KG1 (cell line): ENCODE data around the gene TTBK1.

Experiments
- DNase-seq: peaks from one replicate; lab custom pipeline; 2025; lab: John Stamatoyannopoulos, UW

TTBK1 gene

GRCh38 chr6:43242908-43243663 lies at the start of gene TTBK1:
TSS of gene TTBK1 (plus strand) at chr6:43243481. CDS start at chr6:43246661, 3,180 bp downstream.
- no peak for DNase-seq

DNA sequence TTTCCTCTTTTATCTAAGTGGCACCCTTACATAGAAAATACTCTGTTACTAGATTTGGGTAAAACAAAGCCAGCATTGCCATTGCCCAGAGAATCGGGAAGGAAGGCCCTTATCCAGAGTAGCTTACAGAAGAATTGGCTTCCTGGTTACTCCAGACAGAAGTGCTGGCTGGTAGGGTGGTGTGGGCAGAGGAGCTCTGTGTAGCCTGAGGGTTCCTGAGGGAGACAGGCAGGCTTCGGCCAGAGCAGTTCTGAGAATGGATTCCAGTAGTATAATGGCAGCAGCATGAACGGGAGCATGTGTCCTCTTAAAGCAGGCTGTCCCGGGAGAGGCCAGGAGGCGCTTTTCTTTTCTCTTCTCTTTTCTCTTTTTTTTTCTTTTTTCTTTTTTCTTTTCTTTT lies 49.4 kb upstream of the TTBK1 start:
- DNase-seq, result no peak

- DNase-seq, result no peak
These were observed 46.9 kb upstream of the TTBK1 start for GRCh38 chr6:43196337-43196736.

DNA sequence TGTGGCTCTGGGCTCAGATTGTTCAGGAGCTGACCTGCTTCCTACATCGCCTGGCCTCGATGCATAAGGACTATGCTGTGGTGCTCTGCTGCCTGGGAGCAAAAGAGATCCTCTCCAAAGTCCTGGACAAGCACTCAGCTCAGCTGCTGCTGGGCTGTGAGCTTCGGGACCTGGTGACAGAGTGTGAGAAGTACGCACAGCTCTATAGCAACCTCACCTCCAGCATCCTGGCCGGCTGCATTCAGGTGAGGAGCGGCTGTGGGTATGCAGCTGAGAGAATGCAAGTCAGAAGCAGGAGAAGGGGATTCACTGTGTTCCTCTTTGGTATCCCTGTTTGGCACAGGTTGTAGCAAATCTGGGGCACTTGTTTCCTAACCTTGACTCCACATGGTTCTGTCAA lies 43.4 kb upstream of the TTBK1 start:
- no peak for DNase-seq

DNA sequence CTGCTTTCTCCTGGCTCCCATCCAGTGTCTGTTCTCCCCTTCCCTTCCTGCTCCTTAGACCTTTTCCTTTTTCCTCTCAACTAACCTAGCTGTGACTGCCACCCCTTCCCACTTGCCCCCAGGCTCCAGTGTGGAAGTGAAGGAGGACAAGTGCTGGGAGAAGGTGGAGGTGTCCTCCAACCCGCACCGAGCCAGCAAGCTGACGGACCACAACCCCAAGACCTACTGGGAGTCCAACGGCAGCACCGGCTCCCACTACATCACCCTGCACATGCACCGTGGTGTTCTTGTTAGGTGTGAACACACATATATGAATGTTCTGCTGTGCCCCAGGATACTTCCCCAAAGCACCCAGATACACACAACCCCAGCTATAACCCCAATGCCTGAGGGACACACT lies 42.7 kb upstream of the TTBK1 start:
- no peak for DNase-seq

DNA sequence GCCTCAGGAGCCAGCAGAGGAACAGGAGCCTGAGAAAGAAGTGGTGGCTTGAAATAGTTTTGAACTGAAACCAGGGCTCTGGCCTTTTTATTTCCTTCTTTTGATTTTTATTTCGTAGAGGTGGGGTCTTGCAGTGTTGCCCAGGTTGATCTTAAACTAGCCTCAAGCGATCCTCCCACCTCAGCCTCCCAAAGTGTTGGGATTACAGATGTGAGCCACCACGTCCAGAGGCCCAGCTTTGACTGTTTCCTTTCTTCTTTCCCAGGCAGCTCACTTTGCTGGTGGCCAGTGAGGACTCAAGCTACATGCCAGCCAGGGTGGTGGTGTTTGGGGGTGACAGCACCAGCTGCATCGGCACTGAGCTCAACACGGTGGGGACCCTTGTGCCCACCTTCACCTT lies 40.8 kb upstream of the TTBK1 start:
- no peak for DNase-seq

- DNase-seq, result no peak
These were observed 40.1 kb upstream of the TTBK1 start for GRCh38 chr6:43203029-43203717.

DNA sequence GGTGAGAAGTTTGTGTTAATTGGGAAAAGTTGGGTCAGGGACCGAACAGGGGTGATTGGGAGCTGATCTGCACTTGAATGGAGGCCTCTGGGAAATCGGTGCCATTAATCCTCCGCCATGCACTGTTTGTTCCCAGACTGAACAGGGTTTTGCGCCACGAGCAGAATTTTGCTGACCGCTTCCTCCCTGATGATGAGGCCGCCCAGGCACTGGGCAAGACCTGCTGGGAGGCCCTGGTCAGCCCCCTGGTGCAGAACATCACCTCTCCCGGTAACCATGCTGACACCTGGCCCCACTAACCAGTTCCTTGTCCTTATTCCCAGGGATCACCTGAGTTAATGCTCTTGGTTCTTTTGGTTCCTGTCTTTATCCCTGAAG lies 39.6 kb upstream of the TTBK1 start:
- no peak for DNase-seq

- no peak for DNase-seq
These were observed 38.8 kb upstream of the TTBK1 start for GRCh38 chr6:43204271-43205105.

DNA sequence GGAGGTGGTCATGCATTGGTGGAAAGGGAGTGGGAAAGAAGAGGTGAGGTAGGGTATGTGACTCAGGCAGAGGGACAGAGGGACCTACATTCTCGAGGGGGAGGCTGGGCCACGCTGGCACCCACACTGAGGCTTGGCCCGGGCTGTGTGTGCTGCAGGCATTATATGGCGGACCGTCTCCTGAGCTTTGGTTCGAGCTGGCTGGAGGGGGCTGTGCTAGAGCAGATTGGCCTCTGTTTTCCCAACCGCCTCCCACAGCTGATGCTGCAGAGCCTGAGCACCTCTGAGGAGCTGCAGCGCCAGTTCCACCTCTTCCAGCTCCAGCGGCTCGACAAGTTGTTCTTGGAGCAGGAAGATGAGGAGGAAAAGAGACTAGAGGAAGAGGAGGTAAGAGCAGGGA lies 37.4 kb upstream of the TTBK1 start:
- DNase-seq, result no peak

- no peak for DNase-seq
These were observed 36.0 kb upstream of the TTBK1 start for GRCh38 chr6:43207286-43207685.

DNA sequence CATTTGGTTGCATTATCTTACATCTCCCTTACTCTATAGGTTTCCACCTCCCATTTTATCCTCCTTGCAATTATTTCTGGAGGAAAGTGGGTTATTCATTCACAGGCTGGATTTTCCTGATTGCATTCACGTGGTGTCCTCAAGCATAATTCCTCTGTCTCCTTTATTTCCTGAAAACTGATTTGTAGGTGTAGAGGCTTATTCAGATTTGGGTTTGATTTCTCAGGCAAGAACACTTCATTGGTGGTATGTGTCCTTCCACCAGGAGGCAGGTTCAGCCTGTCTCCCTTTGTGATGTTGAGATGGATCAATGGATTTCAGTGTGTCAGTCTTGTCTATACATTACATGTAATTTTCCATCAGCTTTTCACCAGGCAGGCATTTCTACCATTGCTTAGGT lies 31.3 kb upstream of the TTBK1 start:
- no peak for DNase-seq

GRCh38 chr6:43213431-43213830 lies 29.9 kb upstream of the TTBK1 start:
- DNase-seq, result no peak

DNA sequence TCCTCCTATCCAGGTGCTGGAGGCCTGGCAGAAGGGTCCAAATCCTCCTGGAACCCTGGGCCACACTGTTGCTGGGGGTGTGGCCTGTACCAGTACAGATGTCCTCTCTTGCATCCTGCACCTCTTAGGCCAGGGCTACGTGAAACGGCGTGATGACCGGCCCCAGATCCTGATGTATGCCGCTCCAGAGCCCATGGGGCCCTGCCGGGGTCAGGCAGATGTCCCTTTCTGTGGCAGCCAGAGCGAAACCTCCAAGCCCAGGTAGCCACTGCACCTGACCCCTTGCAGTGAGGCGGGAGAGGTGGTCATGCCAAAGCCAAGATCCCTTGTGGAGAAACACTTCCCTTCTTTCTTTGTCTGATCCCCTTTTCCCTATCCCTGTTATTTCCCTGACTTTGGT lies 28.2 kb upstream of the TTBK1 start:
- DNase-seq, result no peak

DNA sequence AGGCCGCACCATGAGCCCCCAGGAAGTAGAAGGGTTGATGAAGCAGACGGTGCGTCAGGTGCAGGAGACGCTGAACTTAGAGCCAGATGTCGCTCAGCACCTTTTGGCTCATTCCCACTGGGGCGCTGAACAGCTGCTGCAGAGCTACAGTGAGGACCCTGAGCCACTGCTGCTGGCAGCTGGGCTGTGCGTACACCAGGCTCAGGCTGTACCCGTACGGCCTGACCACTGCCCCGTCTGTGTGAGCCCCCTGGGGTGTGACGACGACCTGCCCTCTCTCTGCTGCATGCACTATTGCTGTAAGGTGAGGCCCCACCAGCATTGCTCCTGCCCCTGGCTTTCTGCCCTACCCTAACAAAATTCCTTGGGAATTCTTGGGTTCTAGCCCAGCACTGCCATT lies 27.1 kb upstream of the TTBK1 start:
- no peak for DNase-seq

DNA sequence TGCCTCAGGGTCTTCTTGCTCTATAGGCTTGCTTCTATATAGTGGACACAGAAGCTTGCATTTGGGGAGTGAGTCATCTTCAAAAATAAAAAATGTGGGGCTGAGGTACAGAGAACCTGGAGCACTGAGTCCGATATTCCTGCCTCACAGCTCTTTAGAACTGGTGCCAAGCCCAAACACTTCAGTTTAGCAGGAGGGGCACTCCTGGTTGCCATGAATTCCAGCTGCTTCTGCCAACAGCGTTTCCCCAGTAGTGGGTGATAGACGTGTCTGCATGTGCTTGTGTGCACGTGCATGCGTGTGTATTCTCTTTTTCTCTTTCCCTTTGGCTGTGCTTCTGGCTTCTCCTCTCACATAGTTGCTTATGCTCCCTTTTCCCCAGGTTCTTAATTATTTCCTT lies 25.9 kb upstream of the TTBK1 start:
- DNase-seq, result no peak

GRCh38 chr6:43219119-43219518 lies 24.2 kb upstream of the TTBK1 start:
- no peak for DNase-seq

GRCh38 chr6:43219814-43220213 lies 23.5 kb upstream of the TTBK1 start:
- DNase-seq, result no peak

DNA sequence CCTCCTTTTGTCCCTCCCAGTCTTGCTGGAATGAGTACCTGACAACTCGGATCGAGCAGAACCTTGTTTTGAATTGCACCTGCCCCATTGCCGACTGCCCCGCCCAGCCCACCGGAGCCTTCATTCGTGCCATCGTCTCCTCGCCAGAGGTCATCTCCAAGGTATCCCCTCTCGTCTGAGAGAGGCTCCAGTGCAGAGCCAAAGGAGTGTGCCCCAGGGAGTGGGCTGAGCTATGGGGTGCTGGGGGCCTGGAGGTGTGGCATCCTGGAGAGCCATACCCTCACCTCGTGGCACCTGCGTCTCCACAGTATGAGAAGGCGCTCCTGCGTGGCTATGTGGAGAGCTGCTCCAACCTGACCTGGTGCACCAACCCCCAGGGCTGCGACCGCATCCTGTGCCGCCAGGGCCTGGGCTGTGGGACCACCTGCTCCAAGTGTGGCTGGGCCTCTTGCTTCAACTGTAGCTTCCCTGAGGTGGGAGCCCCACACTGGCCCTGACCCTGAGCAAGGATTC lies 22.8 kb upstream of the TTBK1 start:
- DNase-seq, result no peak

DNA sequence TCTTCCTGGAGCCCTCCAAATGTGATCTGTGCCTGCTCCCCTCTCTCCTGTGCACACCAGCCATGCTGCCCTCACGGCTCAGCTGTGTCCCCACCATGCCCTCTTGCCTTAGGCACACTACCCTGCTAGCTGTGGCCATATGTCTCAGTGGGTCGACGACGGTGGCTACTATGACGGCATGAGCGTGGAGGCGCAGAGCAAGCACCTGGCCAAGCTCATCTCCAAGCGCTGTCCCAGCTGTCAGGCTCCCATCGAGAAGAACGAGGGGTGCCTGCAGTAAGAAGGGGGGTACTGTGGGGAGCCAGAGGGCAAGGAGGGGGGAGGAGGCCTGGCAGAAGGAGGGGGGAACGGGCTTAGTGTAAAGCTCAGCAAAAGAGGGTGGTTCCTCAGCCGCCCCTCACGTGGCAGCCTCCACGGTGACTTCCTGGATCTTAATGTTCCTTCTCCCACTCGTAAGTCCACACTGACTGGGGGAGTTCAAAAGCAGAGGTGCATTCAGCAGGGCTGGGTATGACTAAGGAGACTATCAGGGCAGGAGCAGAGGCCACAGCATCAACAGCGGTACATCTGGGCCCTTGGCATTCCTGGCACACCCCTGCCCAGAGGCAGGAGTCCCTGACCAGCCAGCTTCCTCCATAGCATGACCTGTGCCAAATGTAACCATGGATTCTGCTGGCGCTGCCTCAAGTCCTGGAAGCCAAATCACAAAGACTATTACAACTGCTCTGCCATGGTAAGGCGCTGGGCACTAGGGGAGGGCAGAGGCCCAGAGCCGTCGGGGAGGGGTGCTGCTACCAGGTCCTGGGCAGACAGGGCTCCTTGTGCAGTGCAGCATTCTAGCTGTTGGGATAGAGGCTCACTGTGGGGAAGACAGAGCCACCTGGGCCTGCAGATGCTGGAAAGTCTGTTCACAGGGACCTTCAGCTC lies 22.0 kb upstream of the TTBK1 start:
- DNase-seq, result no peak

DNA sequence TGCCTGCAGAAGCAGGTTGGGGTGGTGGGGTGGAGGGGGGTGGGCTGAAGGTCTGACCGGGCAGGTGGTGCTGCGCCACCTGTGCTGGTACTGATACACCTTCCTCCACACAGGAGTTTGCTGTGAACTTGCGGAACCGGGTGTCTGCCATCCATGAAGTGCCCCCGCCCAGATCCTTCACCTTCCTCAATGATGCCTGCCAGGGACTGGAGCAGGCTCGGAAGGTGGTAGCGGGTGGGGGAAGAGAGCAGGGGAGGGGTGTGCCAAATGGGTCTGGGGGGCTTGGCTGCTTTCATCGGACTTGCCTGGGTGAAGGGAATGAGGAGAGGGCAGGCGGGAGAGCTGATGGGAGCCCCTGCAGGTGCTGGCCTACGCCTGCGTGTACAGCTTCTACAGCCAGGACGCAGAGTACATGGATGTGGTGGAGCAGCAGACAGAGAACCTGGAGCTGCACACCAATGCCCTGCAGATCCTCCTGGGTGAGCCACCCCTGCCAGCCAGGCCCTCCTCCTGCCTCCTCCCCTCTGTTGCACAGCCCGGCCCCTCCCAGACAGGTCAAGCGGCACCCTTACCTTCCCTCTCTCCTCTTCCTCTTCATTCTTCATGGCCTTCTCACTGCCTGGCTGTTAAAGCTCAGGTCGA lies 20.7 kb upstream of the TTBK1 start:
- no peak for DNase-seq
